K562 (cell line): ENCODE data around the gene ABLIM2. TPM values are rescaled to one million over a fixed set of nuclear protein-coding genes. Genes with fewer than 3 reads are reported as not detected.

ENCODE experiments used
- ATF6 ChIP-seq: sonication (generic); formaldehyde crosslinking; IDR thresholded peaks from 2 replicates; pipeline ENCODE4 v1.4.0; 2020; ENCODE audit warnings: mild to moderate bottlenecking, missing genetic modification reagents
- BACH1 ChIP-seq: fragments of 200-800 bp; sonication (Bioruptor generic); IDR thresholded peaks from 2 replicates; pipeline ENCODE4 v1.6.1; 2016; ENCODE audit warnings: missing genetic modification characterization, missing compliant biosample characterization
- CTBP1 ChIP-seq: fragments of 450-650 bp; IDR thresholded peaks from 2 replicates; pipeline ENCODE4 v1.6.1; 2016; ENCODE audit warnings: borderline replicate concordance
- DLX4 ChIP-seq: fragments of 250-450 bp; sonication (Bioruptor Pico); IDR thresholded peaks from 2 replicates; pipeline ENCODE4 v1.6.1; 2021; ENCODE audit warnings: mild to moderate bottlenecking
- EHMT2 ChIP-seq: fragments of 450-650 bp; IDR thresholded peaks from 2 replicates; pipeline ENCODE4 v1.6.1; 2018; ENCODE audit warnings: antibody characterized with exemption
- HOMEZ ChIP-seq: fragments of 250-450 bp; sonication (Bioruptor Pico); IDR thresholded peaks from 2 replicates; pipeline ENCODE4 v1.4.0; 2020; ENCODE audit warnings: mild to moderate bottlenecking, moderate library complexity
- NCOA1 ChIP-seq: fragments of 450-650 bp; IDR thresholded peaks from 2 replicates; pipeline ENCODE4 v1.6.1; 2016; ENCODE audit warnings: low read depth
- NR2F6 ChIP-seq: fragments of 450-650 bp; formaldehyde crosslinking; IDR thresholded peaks from 2 replicates; pipeline ENCODE4 v1.4.0; 2020; ENCODE audit warnings: mild to moderate bottlenecking
- PRDM10 ChIP-seq: fragments of 450-650 bp; IDR thresholded peaks from 2 replicates; pipeline ENCODE4 v1.6.1; 2018; ENCODE audit not compliant: partially characterized antibody
- TCF7L2 ChIP-seq: fragments of 150-350 bp; IDR thresholded peaks from 2 replicates; pipeline ENCODE4 v1.6.1; 2016; ENCODE audit warnings: low read depth, mild to moderate bottlenecking, low read length, moderate library complexity
- U2AF1 ChIP-seq: fragments of 200-400 bp; formaldehyde crosslinking; optimal IDR thresholded peaks from 2 replicates; pipeline ENCODE3; 2017; ENCODE audit warnings: mild to moderate bottlenecking, low read depth, low read length, moderate library complexity
- VEZF1 ChIP-seq: fragments of 200-800 bp; sonication (Bioruptor generic); IDR thresholded peaks from 2 replicates; pipeline ENCODE4 v1.6.1; 2017; ENCODE audit warnings: missing genetic modification characterization, missing compliant biosample characterization
- YY1 ChIP-seq, 3 experiments: IDR thresholded peaks; 2 replicates each; pipeline ENCODE4 v1.6.1; 2011; ENCODE audit warnings: low read length in 2 of 3, mild to moderate bottlenecking in 2 of 3, moderate library complexity in 2 of 3, borderline replicate concordance in 1 of 3, control low read depth in 1 of 3, low read depth in 1 of 3; ENCODE audit not compliant: insufficient read depth in 3 of 3, insufficient replicate concordance in 2 of 3, control insufficient read depth in 1 of 3, insufficient read length in 1 of 3; ENCODE audit errors: extremely low read depth in 1 of 3
- ZNF384 ChIP-seq: IDR thresholded peaks from 2 replicates; pipeline ENCODE4 v1.6.1; 2012; ENCODE audit warnings: low read depth, low read length, improper control_type of control experiment
- ZNF511 ChIP-seq: sonication (generic); formaldehyde crosslinking; IDR thresholded peaks from 2 replicates; pipeline ENCODE4 v1.8.0; 2022; ENCODE audit warnings: mild to moderate bottlenecking, missing genetic modification reagents
- polyA plus RNA-seq, 8 experiments: library from polyadenylated mRNA; depleted of rRNA in 4 of 8; stranded (reverse) in 5 of 8; unstranded in 3 of 8; fragments of >200 nt; fragmentation: Nextera tagmentation in 2 of 8; fragmentation: Illumina TruSeq in 1 of 8; extraction: Ambion mirVana in 2 of 8; extraction: Trizol in 1 of 8; gene quantifications; 2 replicates each; pipeline versions ENCODE4 v1.2.1 to v1.2.3, GENCODE V29; 2011 to 2014; ENCODE audit warnings: inconsistent platforms in 1 of 8, missing spikeins in 1 of 8
- total RNA-seq, 7 experiments: library from RNA; depleted of rRNA in 6 of 7; stranded (reverse); fragments of >200 nt in 6 of 7; fragmentation: Illumina TruSeq in 2 of 7; extraction: Trizol in 2 of 7; gene quantifications; 2 replicates each; pipeline versions ENCODE4 v1.2.1 to v1.2.3, GENCODE V29; 2011 to 2021; ENCODE audit warnings: low replicate concordance in 1 of 7

Gene ABLIM2
- total and polyA plus RNA-seq, 9 of the 15 experiments (the other 6 are each of a cell fraction or from before 2014, with no cell fraction given), result not detected

- no peak for TF ChIP-seq ATF6 (CRISPR knock-in tag)
- TF ChIP-seq BACH1 (tag), result 0 out of 2 replicates have a peak, but pooled peaks have one; percentile 32
- TF ChIP-seq EHMT2, result no peak
- peak; percentile 75 for TF ChIP-seq CTBP1
- TF ChIP-seq TCF7L2, result no peak
- no peak for TF ChIP-seq NR2F6
- no peak for TF ChIP-seq NCOA1
- TF ChIP-seq VEZF1 (CRISPR knock-in tag), result no peak
- TF ChIP-seq DLX4 (CRISPR knock-in tag), result no peak
- TF ChIP-seq YY1 (IDR thresholded peaks at IDR 0.05; ENCODE audit: borderline replicate concordance in 1 of 3, control insufficient read depth in 1 of 3, extremely low read depth in 1 of 3, insufficient read depth in 3 of 3, insufficient read length in 1 of 3, insufficient replicate concordance in 2 of 3, low read depth in 1 of 3, low read length in 2 of 3), result no peak
- TF ChIP-seq ZNF384, result 0 out of 2 replicates have a peak, but pooled peaks have one; percentile 9
- no peak for TF ChIP-seq PRDM10
- TF ChIP-seq ZNF511 (CRISPR knock-in tag), result no peak
- TF ChIP-seq HOMEZ (CRISPR knock-in tag), result no peak
- TF ChIP-seq U2AF1, result no peak
Observed at GRCh38 chr4:8200302-8200975, 41.8 kb upstream of the ABLIM2 start (continued).
